Lung microvascular endothelial cell (primary cell): ENCODE measurements around the gene RTP3. TPM values are rescaled to one million over a fixed set of nuclear protein-coding genes. Genes with fewer than 3 reads are reported as not detected.

ENCODE experiments used
- DNase-seq, 2 donors: peaks; one replicate each; pipeline versions ENCODE4 v3.0.0 to v3.0.0-alpha.2; 2010; ENCODE audit warnings: low read depth in 2 of 2
- total RNA-seq: library from RNA; depleted of rRNA; stranded (reverse); fragments of >200 nt; gene quantifications from 2 replicates; pipeline ENCODE4 v1.2.1, GENCODE V29; 2014

Gene RTP3
- total RNA-seq: not detected in 2 replicates

GRCh38 chr3:46497556-46498265 lies at the start of gene RTP3:
Gene RTP3 (plus strand): TSS chr3:46497976. CDS start chr3:46498063, 87 bp downstream.
- no peak for DNase-seq

DNA sequence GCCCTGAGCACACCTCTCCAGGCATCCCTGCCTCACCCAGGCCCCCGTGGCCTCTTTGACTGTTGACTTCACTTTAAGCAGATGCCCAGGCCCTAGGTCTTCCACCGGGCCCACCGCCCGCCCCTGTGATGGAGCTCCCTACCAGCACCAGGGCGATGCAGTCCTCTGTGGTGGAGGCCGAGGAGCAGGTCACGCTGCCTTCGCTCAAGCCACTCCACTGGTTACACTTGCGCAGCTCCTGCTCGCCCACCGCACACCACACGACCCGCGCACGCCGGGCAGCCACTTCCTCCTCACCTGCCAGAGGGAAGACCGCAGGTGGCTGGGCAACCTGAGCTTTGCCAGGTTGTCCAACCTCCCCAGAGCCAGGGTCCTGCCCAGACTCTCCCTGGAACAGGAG lies 49.1 kb upstream of the RTP3 start:
- DNase-seq: no peak

DNA sequence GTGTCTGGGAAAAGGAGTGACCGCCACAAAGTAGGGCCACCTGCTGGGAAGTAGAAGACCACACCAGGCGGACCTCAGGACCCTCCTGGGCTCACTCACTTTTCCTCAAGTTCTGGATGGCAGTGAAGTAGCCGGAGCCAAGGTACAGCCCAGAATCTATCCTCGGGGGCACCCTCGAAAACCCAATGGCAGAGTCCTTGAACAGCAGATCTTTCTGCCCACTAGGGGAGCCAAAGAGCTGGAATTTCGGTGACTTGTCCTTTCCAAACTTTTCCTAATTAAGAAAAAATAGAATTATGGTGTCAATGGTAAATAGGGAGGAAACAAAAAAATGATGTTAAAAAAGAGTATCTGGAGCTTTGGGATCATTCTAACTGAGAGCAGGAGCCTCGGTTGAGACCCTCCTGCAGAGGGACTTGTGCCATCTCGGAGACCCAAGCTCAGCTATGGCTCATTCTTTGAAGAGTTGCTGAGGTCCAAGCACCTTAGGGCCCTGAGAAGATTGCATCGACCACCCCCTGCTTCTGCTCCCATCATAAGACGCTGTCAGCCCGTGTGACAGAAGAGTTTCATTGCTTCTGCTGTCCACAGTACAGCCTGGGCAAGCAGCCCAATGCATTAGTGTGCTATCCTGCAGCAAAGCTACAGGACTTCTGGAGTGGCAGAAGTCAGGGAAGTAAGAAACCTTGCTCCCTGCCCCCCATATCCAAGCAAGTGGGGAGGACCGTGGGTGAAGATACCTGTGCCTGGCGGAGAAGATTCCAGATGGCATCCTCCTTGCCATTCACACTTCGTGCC lies 47.8 kb upstream of the RTP3 start:
- peak; percentile 23 to 28 for DNase-seq

DNA sequence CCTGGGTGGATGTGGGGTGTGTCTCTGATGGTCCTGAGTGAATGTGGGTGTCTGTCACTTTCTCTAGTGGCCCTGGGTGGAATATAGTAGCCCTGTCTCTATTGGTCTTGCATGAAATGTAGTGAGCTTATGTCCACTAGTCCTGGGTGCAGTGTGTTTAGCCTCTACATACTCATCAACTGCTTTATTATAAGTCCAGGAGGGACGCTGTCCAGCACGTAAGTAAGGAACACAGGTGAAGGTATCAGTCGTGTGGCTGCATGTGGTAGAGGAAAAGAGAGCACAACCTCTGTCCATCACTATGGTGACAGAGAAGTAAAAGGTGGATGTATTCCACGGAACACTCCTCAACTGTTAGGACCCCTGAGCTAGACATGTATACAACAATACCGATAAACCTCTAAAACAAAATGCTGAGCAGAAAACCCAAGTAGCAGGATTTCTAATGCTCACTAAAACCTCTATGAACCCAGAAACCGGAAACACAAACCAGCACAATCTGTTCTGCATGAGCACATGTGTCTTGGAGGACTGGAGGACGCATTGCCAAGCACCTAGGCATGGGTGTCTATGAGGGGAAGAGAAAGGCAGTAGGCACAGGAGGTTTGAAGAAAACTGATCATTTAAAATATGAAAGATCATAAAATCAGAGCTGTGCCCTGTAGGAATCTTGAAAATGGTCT lies 44.1 kb upstream of the RTP3 start:
- no peak for DNase-seq

DNA sequence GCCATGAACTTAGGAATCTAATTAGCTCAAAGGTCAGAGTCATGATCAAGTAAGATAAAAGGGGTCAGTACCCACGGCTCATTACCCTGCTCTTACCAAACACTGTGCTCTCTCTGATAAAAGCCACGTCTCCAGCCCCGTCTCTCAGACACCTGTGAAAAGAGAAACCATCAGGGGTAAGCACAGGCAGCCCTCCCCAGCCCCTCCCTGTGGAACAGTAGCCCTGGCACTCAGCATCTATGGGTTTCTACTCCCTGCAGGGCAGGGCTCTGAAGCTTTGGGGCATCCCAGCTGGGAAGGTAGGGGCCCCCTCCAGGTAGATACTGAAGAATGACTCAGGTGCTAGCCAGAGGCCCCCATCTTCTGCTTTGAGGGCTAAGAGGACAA lies 43.6 kb upstream of the RTP3 start:
- DNase-seq: no peak

DNA sequence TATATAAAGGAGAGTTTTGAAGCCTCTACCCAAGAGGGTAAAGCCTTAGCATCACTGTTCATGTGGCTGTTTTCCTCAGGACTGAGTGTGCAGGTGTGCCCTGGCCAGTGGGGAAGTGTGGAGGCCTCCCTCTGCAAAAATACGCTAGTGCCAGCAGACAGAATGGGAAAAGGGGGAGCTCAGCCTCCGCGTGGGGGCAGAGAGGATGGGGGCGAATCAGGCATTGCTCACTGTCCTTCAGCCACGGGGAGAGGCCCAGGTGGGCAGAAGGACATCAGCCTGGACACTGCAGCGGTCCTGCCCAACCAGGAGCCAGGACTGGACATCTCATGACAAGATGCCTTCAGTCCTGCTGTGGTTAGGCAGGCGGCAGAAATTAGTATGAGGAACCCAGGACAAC lies 43.2 kb upstream of the RTP3 start:
- no peak for DNase-seq

DNA sequence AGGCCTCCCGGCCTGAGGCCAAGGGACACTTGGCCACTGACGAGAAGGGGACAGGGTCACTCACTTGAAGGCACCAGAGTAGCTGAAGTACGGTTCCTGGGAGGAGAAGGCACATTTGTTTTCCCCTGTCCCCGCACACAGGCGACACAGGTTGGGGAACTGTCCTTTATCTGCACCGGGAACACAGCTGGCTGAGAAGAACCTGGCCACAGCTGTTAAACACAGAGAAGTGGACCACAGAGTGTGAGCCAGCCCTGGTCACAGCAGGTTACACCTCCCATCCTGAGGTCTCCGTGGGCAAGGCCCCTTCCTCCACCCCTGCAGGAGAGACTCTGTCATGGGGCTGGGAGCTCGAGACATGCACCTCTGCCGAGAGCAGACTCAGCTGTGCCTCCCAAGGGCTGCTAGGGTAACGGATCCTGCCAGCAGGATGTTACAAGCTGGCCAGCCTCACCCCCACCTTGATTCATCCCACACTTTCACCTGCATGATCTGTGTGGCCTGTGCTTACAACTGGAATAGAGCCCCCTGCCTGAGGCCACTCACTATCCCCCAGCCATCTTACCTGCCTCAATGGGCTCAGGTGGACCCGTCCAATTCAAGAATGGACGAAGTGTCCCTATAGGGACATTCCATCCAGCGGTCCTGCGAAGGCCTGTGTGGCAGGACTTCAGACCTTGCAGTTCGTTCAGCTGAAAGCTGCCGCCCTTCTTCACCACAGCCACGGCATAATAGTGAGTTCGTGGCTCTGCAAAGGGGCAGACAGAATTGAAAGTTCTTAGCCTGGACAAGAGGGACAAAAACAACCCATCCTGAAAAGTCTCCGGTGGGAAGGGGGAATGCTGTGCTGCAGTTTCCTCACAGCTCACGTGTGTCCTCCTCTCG lies 42.3 kb upstream of the RTP3 start:
- no peak for DNase-seq

- DNase-seq: no peak
Observed at GRCh38 chr3:46456118-46456517, 41.7 kb upstream of the RTP3 start.

- no peak for DNase-seq
Observed at GRCh38 chr3:46460051-46460450, 37.7 kb upstream of the RTP3 start.

DNA sequence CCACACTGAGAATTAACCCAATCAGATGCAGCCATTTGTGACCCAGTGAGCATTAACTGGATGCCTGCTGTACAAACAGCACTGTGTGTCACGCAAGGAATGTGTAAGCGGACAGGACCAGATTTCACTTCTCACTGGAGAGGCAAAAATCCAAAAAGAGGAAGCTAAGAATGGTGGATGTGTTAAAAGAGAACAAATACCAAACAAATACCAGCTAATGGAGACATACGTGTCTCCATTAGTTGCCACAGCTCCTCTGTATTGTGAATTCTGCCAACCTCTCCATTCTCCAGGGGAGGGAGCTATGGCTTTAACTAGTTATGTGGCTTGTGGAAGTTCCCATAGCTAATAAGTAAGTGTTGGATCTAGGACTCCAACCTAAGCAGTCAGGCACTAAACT lies 35.7 kb upstream of the RTP3 start:
- peak; percentile 19 to 31 for DNase-seq

GRCh38 chr3:46462511-46462910 lies 35.3 kb upstream of the RTP3 start:
- peak; percentile 8 to 13 for DNase-seq

GRCh38 chr3:46463120-46463867 lies 34.5 kb upstream of the RTP3 start:
- peak; percentile 17 to 27 for DNase-seq

DNA sequence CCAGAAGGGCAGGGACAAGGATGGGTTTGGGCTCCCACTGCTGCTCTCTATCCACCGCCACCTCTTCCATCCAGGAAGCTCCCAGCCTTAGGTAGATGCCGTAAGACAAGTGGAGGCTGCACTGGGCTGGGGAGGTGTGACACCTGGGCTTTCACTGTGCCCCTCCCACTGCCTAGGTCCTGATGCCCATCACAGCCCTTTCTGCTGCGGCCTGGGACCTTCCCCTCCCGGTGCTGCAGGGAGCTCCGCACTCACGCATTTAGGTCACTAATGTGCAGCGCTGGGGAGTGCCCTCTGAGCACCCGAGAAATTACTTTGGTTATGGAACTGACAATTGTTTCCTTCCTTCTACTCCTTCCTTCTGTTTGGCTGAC lies 33.9 kb upstream of the RTP3 start:
- DNase-seq: no peak

DNA sequence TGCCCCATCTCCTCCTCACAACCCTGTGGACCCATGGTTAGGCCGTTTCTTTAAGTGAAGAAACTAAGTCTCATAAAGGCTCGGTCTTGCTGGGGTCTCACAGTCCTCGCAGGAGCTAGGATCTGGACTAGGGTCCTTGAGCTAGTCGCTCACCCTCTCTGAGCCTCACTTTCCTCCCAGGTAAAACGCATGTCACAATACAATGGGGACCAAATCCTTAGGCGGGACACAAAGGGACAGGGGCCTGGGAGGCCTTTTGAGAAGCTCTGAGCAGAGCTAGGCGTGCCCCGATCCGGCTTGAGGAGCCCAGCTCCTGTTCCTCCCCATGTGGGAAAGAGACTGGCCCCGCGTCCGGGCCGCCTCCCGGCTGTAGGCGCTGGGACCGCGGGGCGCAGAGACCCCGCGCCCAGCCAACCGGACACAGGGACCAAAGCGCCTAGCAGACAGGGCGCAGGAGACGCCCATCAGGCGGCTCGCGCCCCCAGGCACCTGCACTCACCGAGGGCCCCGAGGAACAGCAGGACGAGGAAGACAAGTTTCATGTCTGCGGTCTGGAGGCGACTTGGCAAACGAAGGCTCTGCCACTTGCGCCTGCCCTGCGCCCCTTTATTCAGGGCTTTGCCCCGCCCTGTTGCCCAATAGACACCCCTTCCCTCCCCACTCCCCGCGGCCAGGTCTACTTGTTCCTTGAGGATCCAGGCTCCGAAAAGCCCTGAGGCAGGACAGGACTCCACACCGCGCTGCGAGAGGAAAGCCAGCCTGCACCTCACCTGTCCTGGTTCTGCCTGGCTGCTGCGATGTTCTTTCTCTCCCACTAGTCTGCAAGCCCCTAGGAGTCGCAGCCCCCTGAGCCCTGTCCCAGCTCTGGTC lies 33.2 kb upstream of the RTP3 start, which contains the start of gene LTF:
Gene LTF, minus strand, starts transcription at position 580 of the 870 bp plus-strand sequence. Its CDS starts 38 bp downstream, at position 542.
- DNase-seq: no peak

DNA sequence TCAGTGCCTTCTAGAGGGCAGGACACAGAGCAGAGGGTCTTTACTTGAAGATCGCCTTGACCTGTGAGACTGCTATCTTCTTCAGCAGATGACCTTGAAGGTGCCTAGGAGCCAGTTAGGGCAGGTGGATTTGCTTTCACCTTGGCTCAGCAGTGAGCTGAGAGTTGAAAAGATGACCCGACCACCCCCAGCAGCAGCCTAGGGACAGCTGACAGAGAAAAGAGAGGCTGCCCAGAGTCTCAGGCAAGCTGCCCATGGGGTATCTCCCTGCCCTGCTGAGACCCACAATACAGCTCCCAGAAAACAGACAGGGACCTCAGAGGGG lies 32.6 kb upstream of the RTP3 start:
- DNase-seq: no peak

DNA sequence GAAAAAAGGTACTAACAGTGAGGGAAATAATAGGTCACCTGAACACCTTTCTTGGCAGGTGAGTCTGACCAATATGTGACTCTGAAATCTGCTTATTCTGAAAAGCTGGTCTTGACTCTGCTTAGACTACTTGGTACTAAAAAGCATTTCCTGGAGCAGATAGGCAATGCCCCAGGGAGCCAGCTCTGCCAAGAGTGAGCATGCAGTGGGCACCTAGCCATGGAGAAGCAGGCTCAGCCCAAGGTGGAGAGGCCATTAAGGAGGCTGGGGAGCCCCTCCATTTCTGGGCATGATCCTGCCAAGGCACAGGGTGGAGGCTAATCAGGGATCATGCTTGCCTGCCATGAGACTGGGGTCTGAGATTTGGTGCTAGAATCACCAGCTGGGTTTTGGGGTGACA lies 31.5 kb upstream of the RTP3 start:
- no peak for DNase-seq

DNA sequence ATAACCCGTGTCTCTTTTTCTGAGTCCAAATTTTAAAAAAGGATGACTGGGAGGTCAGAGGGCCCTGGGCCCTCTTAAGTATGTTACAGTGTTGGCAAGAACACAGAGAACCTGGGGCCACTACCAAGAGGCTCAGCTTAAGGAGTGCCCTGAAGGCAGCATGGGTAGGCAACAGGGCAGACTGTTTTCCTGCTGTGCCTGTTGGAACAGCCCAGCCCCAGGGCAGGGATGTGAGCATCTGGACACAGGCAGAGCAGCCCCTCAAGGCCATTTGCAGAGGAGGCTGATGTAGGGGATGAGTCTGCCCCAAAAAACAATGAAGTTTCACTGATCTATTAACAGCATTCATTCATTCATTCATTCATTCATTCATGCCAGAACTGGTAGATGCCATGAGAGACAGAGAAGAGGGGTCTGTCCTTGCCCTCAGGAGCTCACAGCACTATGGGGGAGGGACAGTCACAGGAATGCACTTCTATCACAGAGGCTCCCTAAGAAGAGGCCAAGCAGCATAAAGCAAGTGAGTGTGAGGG lies 30.8 kb upstream of the RTP3 start:
- no peak for DNase-seq

GRCh38 chr3:46467562-46467961 lies 30.2 kb upstream of the RTP3 start:
- DNase-seq: no peak

GRCh38 chr3:46468753-46469600 lies 28.8 kb upstream of the RTP3 start:
- no peak for DNase-seq
